ENCODE results near the gene MUC5B.

DNA sequence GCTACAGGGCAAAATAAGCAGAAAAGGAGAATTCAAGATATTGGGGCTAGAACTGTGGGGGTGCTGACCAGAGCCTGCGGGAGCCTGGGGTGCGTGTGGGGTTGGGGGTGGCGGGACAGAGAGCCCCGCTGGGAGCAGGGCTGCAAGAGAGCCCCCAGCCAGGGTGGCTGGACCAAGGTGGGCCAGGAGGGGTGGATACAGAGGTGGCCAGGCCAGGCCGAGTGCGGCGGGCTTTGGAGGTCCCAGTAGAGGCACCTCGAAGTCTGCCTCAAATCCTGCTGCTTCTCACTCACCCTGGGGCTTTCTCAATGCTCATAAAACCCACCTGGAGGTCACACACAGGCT lies 16.9 kb upstream of the MUC5B start:
- TF ChIP-seq, protein P1, sequence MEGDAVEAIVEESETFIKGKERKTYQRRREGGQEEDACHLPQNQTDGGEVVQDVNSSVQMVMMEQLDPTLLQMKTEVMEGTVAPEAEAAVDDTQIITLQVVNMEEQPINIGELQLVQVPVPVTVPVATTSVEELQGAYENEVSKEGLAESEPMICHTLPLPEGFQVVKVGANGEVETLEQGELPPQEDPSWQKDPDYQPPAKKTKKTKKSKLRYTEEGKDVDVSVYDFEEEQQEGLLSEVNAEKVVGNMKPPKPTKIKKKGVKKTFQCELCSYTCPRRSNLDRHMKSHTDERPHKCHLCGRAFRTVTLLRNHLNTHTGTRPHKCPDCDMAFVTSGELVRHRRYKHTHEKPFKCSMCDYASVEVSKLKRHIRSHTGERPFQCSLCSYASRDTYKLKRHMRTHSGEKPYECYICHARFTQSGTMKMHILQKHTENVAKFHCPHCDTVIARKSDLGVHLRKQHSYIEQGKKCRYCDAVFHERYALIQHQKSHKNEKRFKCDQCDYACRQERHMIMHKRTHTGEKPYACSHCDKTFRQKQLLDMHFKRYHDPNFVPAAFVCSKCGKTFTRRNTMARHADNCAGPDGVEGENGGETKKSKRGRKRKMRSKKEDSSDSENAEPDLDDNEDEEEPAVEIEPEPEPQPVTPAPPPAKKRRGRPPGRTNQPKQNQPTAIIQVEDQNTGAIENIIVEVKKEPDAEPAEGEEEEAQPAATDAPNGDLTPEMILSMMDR (IDR thresholded peaks at IDR 0.05), result no peak
- no peak for TF ChIP-seq POLR2A (IDR thresholded peaks at IDR 0.05)
